Vagina (tissue), 2 donors: ENCODE results near the gene TAOK3.

Experiments
- CTCF ChIP-seq, 3 experiments: fragments of 450-650 bp in 2 of 3; fragments of 200-600 bp in 1 of 3; sonication (generic) in 1 of 3; IDR thresholded peaks; one replicate each; pipeline ENCODE4 v1.5.1; 2017 to 2019; ENCODE audit warnings: antibody characterized with exemption in 3 of 3, mild to moderate bottlenecking in 2 of 3, moderate library complexity in 2 of 3
- POLR2AphosphoS5 ChIP-seq, 2 donors: sonication (generic); formaldehyde crosslinking; IDR thresholded peaks; one replicate each; pipeline ENCODE4 v1.9.0; 2017; ENCODE audit warnings: antibody characterized with exemption in 2 of 2, mild to moderate bottlenecking in 2 of 2, low read depth in 1 of 2; ENCODE audit not compliant: insufficient read depth in 1 of 2

DNA sequence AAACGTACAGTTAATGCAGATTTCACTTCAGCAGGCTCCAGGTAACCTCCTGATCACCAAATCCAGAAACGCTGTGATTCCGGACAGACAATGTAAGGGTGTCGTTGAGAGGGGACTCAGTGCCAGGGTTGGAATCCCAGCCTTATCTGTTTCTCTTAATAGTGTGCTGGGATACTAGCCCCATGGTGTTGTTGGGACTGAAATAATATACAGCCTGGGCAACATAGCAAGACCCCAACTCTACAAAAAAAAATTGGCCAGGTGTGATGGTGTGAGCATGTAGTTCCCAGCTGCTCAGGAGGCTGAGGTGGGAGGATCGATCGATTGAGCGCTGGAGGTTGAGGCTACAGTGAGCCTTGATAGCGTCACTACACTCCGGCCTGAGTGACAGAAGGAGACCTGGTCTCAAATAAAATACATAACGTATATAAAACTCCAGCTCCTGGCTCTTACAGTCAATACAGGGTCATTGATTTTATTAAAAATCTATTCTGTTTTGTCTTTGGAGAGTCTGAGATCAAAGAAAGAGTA lies 235.5 kb downstream of the TAOK3 start:
- no peak for TF ChIP-seq CTCF (IDR thresholded peaks at IDR 0.05)
- no peak for TF ChIP-seq POLR2AphosphoS5 (IDR thresholded peaks at IDR 0.05; ENCODE audit: insufficient read depth in 1 of 2, low read depth in 1 of 2)
